ENCODE results near the gene PCDH1. TPM values are rescaled to one million over a fixed set of nuclear protein-coding genes. Genes with fewer than 3 reads are reported as not detected.
A peak's percentile ranks its signal among the peaks of the same experiment; 100 is the strongest.

PCDH1 gene
- total RNA-seq, 3 donors from 2014 or later = 75.1 to 159 (median 127) TPM

- DNase-seq (peak in 2 of 3 donors; percentile 70 to 83), ATAC-seq (peak; percentile 68)
- peaks cover 60% of the 10 kb centered on the region for H3K4me1 ChIP-seq (ENCODE audit: low read depth)
- no peaks in the 10 kb centered on the region for H3K36me3 ChIP-seq (ENCODE audit: low read depth)
- H3K9me3 ChIP-seq = no peaks in the 10 kb centered on the region
- TF ChIP-seq CTCF (IDR thresholded peaks at IDR 0.05) = no peak
- intact Hi-C loops (cut with DNase I, micrococcal nuclease) = no loop called here
- no peak overlapping the region for H3K4me3 ChIP-seq
Measured at GRCh38 chr5:141867139-141867538, 11.1 kb downstream of the PCDH1 start.

- H3K4me3 ChIP-seq = no peak overlapping the region
- no peaks in the 10 kb centered on the region for H3K9me3 ChIP-seq
- peak; percentile 81 for ATAC-seq
- TF ChIP-seq CTCF (IDR thresholded peaks at IDR 0.05) = no peak
- H3K36me3 ChIP-seq (ENCODE audit: low read depth) = no peaks in the 10 kb centered on the region
- H3K4me1 ChIP-seq (ENCODE audit: low read depth) = peaks cover 51% of the 10 kb centered on the region
- peak; percentile 92 to 94 (median 94) for DNase-seq
- intact Hi-C loops (cut with DNase I, micrococcal nuclease) = no loop called here
Measured at GRCh38 chr5:141866096-141866495, 12.1 kb downstream of the PCDH1 start.

- DNase-seq = no peak
- Histone ChIP-seq H3K4me3 (no peak overlapping the region), H3K4me1 (ENCODE audit: low read depth) (peaks cover 47% of the 10 kb centered on the region), H3K36me3 (ENCODE audit: low read depth) (no peaks in the 10 kb centered on the region), H3K9me3 (no peaks in the 10 kb centered on the region)
- TF ChIP-seq CTCF (IDR thresholded peaks at IDR 0.05) = no peak
- intact Hi-C loops (cut with DNase I, micrococcal nuclease) = no loop called here
- ATAC-seq = no peak
Measured at GRCh38 chr5:141865406-141865805, 12.8 kb downstream of the PCDH1 start.

- no peaks in the 10 kb centered on the region for H3K9me3 ChIP-seq
- no peak overlapping the region for H3K4me3 ChIP-seq
- DNase-seq = peak in 1 of 3 donors; percentile 28
- TF ChIP-seq CTCF (IDR thresholded peaks at IDR 0.05) = no peak
- peaks cover 39% of the 10 kb centered on the region for H3K4me1 ChIP-seq (ENCODE audit: low read depth)
- H3K36me3 ChIP-seq (ENCODE audit: low read depth) = no peaks in the 10 kb centered on the region
- no peak for ATAC-seq
- intact Hi-C loops (cut with DNase I, micrococcal nuclease) = no loop called here
Measured at GRCh38 chr5:141864371-141865370, 13.5 kb downstream of the PCDH1 start.

GRCh38 chr5:141863569-141864178 is 14.5 kb downstream of the PCDH1 start:
- TF ChIP-seq CTCF (IDR thresholded peaks at IDR 0.05) = no peak
- peaks cover 34% of the 10 kb centered on the region for H3K4me1 ChIP-seq (ENCODE audit: low read depth)
- H3K36me3 ChIP-seq (ENCODE audit: low read depth) = no peaks in the 10 kb centered on the region
- H3K9me3 ChIP-seq = no peaks in the 10 kb centered on the region
- DNase-seq = peak in 2 of 3 donors; percentile 22 to 43
- intact Hi-C loops (cut with DNase I, micrococcal nuclease) = no loop called here
- ATAC-seq = no peak
- no peak overlapping the region for H3K4me3 ChIP-seq
